Stomach smooth muscle (tissue), 2 donors: Measurements from ENCODE around the gene GAGE12J.
A peak's percentile ranks its signal among the peaks of the same experiment; 100 is the strongest.
"Not testable (repeated sequence)": the region's sequence is repeated elsewhere in the genome, so short reads cannot be mapped to it uniquely, and the experiment has no call there.

ENCODE experiments used
- H3K27ac ChIP-seq: one replicate; pipeline ENCODE4 v1.7.0; 2013; ENCODE audit warnings: mild to moderate bottlenecking, low read length, inconsistent platforms
- H3K27me3 ChIP-seq, 2 donors: one replicate each; pipeline ENCODE4 v1.7.0; 2013; ENCODE audit warnings: low read length in 2 of 2; ENCODE audit not compliant: insufficient read depth in 2 of 2, control insufficient read depth in 1 of 2
- H3K36me3 ChIP-seq, 2 donors: one replicate each; pipeline ENCODE4 v1.7.0; 2013; ENCODE audit warnings: low read length in 2 of 2; ENCODE audit not compliant: control insufficient read depth in 2 of 2, insufficient read depth in 2 of 2
- H3K4me1 ChIP-seq: one replicate; pipeline ENCODE4 v1.7.0; 2013; ENCODE audit warnings: low read length; ENCODE audit not compliant: control insufficient read depth, insufficient read depth
- H3K4me3 ChIP-seq, 2 donors: one replicate each; pipeline ENCODE4 v1.7.0; 2013; ENCODE audit warnings: low read length in 2 of 2
- H3K9ac ChIP-seq, 2 donors: one replicate each; pipeline ENCODE4 v1.7.0; 2013; ENCODE audit warnings: low read length in 2 of 2, mild to moderate bottlenecking in 1 of 2
- H3K9me3 ChIP-seq, 2 donors: one replicate each; pipeline ENCODE4 v1.7.0; 2013; ENCODE audit warnings: low read length in 2 of 2; ENCODE audit not compliant: control insufficient read depth in 2 of 2
- donor health status: healthy.
- donor health status: Pancreatic carcinoma.

Gene GAGE12J

GRCh38 chrX:49287665-49288064 lies 34.2 kb upstream of the GAGE12J start:
- H3K36me3 ChIP-seq: no peaks in the 10 kb centered on the region
- no peak overlapping the region for H3K9ac ChIP-seq
- no peak overlapping the region for H3K27ac ChIP-seq
- peaks cover 0 to 6% of the 10 kb centered on the region in 2 donors for H3K27me3 ChIP-seq
- no peak overlapping the region for H3K4me3 ChIP-seq
- peaks cover 5% of the 10 kb centered on the region for H3K4me1 ChIP-seq
- H3K9me3 ChIP-seq: no peaks in the 10 kb centered on the region

- H3K36me3 ChIP-seq: no peaks in the 10 kb centered on the region
- H3K27me3 ChIP-seq: peaks cover 0 to 6% of the 10 kb centered on the region in 2 donors
- H3K9me3 ChIP-seq: no peaks in the 10 kb centered on the region
- H3K9ac ChIP-seq: no peak overlapping the region
- H3K4me3 ChIP-seq: no peak overlapping the region
- H3K27ac ChIP-seq: no peak overlapping the region
- H3K4me1 ChIP-seq: peaks cover 5% of the 10 kb centered on the region
Measured at GRCh38 chrX:49290215-49290614, 31.6 kb upstream of the GAGE12J start.

- Histone ChIP-seq H3K9ac (no peak overlapping the region), H3K9me3 (no peaks in the 10 kb centered on the region), H3K27me3 (peaks cover 0 to 2% of the 10 kb centered on the region in 2 donors), H3K4me1 (peaks cover 5% of the 10 kb centered on the region), H3K4me3 (no peak overlapping the region), H3K27ac (no peak overlapping the region), H3K36me3 (no peaks in the 10 kb centered on the region)
Measured at GRCh38 chrX:49291615-49292337, 30.1 kb upstream of the GAGE12J start.

GRCh38 chrX:49292400-49293362 lies 29.2 kb upstream of the GAGE12J start:
- Histone ChIP-seq H3K27ac (no peak overlapping the region), H3K36me3 (no peaks in the 10 kb centered on the region), H3K9ac (no peak overlapping the region), H3K4me3 (no peak overlapping the region), H3K4me1 (peaks cover 5% of the 10 kb centered on the region), H3K27me3 (peaks cover 0 to 2% of the 10 kb centered on the region in 2 donors), H3K9me3 (no peaks in the 10 kb centered on the region)

- H3K27me3 ChIP-seq, H3K9ac ChIP-seq, H3K9me3 ChIP-seq, H3K36me3 ChIP-seq, H3K4me3 ChIP-seq, H3K27ac ChIP-seq, H3K4me1 ChIP-seq: not testable (repeated sequence)
Measured at GRCh38 chrX:49299293-49299692, 22.5 kb upstream of the GAGE12J start.

- H3K27ac ChIP-seq: no peak overlapping the region
- peaks cover 0 to 4% of the 10 kb centered on the region in 2 donors for H3K27me3 ChIP-seq
- H3K36me3 ChIP-seq: no peaks in the 10 kb centered on the region
- H3K4me3 ChIP-seq: no peak overlapping the region
- no peaks in the 10 kb centered on the region for H3K4me1 ChIP-seq
- no peak overlapping the region for H3K9ac ChIP-seq
- no peaks in the 10 kb centered on the region for H3K9me3 ChIP-seq
Measured at GRCh38 chrX:49300703-49301102, 21.1 kb upstream of the GAGE12J start.

GRCh38 chrX:49303346-49303745 lies 18.5 kb upstream of the GAGE12J start, which contains the start of gene GAGE10:
TSS of gene GAGE10 (plus strand) at chrX:49303646. CDS start at chrX:49304860, 1,214 bp downstream.
- Histone ChIP-seq H3K4me1 (no peaks in the 10 kb centered on the region), H3K36me3 (no peaks in the 10 kb centered on the region), H3K9ac (no peak within 1 kb of the TSS), H3K27ac (no peak within 1 kb of the TSS), H3K9me3 (no peaks in the 10 kb centered on the region), H3K4me3 (no peak within 1 kb of the TSS), H3K27me3 (peaks cover 0 to 4% of the 10 kb centered on the region in 2 donors)

- H3K4me1 ChIP-seq, H3K4me3 ChIP-seq, H3K36me3 ChIP-seq, H3K9ac ChIP-seq, H3K9me3 ChIP-seq, H3K27ac ChIP-seq, H3K27me3 ChIP-seq: not testable (repeated sequence)
Measured at GRCh38 chrX:49307775-49308174, 14.1 kb upstream of the GAGE12J start.

- Histone ChIP-seq H3K27ac (peak overlapping the region; percentile 60), H3K4me3 (peak overlapping the region; percentile 64 to 68)
Measured at GRCh38 chrX:49308604-49309269, 13.1 kb upstream of the GAGE12J start.

GRCh38 chrX:49309401-49309981 lies 12.3 kb upstream of the GAGE12J start:
- H3K4me3 ChIP-seq: peak overlapping the region; percentile 64 to 68
- H3K9me3 ChIP-seq: no peaks in the 10 kb centered on the region
- peak overlapping the region; percentile 60 to 63 for H3K9ac ChIP-seq
- H3K27ac ChIP-seq: peak overlapping the region; percentile 60
- peaks cover 0 to 6% of the 10 kb centered on the region in 2 donors for H3K27me3 ChIP-seq
- no peaks in the 10 kb centered on the region for H3K36me3 ChIP-seq
- H3K4me1 ChIP-seq: peaks cover 7% of the 10 kb centered on the region

More at GRCh38 chrX:49308604-49309269, 13.1 kb upstream of the GAGE12J start:
- H3K9me3 ChIP-seq: no peaks in the 10 kb centered on the region
- H3K36me3 ChIP-seq: no peaks in the 10 kb centered on the region
- H3K9ac ChIP-seq: peak overlapping the region; percentile 60 to 63
- H3K27me3 ChIP-seq: peaks cover 0 to 7% of the 10 kb centered on the region in 2 donors
- peaks cover 7% of the 10 kb centered on the region for H3K4me1 ChIP-seq
